NOMO-1 treated with DMSO at 0.1 percent for 48 hours (cell line): ENCODE results near the gene SORBS1.

Experiments
- DNase-seq: peaks from one replicate; lab custom pipeline; 2025; ENCODE audit not compliant: unreplicated experiment; lab: John Stamatoyannopoulos, UW

Gene SORBS1

DNA sequence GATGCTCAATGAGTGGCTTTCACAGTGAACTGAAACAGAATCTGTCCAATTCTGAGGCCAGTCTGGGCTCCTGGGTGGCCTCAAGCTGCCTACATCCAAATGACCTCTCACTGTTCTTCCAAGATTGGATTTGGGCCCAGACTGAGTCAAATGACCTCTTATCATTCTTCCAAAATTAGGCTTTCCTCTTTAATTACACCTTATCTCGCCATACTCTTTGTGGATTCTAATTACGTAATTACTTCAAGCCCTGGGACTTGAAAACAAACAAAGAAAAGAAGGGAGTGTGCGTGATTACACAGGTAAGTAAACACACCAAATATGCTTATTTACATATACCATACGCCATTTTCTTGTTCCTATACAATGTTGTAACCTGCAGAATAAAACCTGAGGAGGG lies 18.8 kb downstream of the SORBS1 start:
- no peak for DNase-seq

DNA sequence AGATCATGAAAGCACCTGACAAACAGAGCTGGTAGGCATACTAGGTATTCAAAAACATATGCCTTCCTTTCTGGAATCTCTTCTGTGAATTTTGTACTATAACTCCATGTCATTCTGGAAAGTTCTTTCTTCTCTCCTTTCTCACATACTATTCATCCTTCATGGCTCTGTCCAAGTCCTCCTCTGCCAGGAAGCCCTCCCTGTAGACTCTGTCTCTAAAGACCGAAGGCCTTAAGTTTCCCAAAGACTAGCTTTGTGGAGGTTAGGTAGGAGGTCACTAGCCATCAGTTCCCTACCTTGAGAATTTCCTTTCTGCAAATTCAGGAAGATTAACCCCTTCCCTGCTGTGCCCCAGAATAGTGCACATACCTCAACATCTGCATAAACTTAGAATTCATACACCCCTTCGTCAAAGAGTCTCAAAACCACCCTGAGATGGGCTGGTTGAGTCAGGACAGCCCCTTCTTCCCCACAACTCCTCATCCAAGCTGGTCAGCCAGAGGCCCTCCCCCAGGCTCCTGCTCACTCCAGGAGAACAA lies 20.6 kb downstream of the SORBS1 start:
- no peak for DNase-seq

DNA sequence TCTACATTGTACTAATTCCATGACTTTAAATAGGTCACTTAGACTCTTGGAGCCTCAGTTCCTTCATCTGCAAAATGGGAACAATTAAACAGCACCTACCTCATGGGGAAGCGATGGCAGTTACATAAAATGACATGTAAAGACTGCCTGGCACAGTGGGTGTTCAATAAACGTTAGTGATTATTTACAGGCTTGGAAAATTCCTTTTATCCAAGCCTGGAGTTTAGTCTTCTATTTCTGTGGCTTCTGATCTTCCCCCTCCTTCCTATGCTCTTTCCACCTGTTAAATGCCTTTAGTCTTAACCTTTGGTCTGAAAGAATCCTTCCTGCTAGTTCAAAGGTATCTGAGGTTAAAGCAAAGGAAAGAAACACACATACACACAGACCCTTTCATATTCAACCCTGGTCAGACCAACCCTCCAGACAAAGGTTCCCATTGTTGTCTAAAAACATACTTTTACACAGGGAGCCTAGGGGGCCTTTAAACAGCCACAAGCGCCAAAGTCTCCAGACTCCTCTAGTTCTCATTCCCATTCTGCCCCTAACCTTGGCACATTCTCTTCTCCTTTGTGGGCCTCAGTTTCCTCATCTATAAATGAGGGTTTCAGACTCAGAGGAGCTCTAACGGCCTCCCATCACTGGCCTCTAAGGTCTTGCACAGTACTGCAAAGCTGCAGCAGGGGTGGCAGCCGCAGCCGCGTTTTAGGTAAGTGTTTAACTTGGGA lies 21.4 kb downstream of the SORBS1 start:
- no peak for DNase-seq

DNA sequence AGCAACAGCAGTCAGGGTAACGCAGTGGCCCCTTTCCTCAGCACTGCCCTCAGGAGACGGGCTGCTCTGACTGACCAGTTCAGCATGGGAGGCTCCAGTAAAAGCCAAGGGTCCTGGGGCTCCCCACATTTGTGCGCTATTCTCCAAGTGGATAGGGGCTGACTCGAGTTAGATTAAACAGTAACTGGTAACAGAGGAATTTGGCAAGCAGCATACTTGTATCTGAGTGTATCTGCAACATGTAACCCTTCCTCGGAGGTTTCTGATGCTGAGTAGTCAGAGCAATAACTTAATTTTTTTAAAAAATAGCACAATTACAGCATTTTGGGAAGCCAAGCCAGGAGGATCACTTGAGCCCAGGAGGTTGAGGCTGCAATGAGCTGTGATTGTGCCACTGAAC lies 22.8 kb downstream of the SORBS1 start:
- DNase-seq: no peak

DNA sequence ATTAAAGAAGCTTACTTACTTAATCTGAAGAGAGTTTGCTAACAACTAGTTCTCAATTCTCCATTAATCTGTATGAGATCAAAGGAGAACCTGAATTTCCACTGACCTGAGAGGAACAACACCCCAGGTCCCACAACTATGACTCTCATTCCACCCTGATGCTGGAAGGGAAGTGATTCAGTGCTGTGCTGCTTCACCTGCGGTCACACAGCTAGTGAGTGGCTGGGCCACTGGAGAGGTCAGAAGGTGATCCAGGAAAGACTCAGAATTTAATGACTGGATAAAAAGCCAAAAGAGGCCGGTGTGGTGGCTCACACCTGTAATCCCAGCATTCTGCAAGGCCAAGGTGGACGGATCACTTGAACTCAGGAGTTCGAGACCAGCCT lies 23.6 kb downstream of the SORBS1 start:
- no peak for DNase-seq

DNA sequence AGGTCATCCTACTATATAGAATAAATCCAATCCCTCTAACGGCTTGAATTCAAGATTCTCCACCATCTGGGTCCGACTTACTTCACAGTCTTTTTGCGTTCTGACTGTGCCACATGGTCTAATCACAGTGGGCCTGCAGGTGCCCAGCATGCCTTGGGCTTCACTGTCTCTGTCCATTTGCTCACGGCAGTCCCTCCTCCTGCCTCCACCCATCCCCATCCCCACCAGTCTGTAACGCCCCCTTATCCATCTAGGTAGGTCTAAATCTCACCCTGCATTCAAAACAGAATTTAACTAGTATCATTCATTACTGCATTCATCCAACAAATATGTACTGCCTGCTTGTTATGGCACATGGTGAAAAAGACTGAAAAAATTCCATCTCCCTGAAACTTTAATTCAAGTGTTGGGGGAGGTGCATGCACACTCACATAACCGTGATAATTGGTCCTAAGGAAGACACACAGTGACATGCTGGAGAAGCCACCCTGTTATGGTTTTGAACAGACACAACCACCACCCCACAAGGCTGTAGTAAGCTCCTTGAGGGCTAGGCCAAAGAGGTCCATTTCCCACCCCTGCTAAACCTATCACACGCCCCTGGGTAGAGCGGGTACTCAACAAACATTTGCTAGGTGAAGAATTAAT lies 24.2 kb downstream of the SORBS1 start:
- no peak for DNase-seq

DNA sequence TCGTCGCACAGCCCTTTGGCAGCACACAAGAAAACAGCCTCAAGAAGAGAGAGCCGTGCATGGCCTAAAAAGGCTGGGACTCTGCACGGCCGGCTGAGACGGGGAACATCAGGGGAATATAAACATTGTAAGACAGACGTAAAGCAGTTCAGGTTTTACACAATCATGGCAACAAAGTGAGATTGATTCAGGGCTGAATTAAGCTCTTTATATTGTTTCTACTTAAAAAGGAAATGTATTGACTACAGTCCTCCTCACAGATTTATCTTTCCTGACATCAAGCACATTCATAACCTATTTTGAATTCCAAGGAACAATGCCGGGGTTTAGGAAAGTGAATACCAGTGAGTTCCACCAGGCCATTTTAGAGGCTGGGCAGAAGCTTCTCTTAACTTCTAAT lies 25.2 kb downstream of the SORBS1 start:
- DNase-seq: no peak

DNA sequence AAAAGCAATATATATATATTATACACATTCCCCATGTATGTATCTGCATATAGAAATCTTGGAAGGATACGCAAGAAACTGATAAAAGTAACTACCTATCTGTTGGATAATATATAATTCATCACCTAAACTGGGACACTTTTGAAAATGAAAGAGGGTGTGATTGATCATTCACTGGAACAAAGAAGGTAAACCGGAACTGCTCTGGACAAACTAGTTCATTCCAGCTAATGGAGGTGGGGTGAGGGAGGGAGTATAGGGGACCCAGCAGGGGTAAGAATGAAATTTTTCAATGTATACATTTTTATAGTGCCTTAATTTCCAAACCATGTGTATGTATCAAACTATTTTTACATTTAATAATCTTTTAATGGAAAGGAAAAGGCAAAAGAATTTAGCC lies 25.6 kb downstream of the SORBS1 start:
- DNase-seq: no peak

DNA sequence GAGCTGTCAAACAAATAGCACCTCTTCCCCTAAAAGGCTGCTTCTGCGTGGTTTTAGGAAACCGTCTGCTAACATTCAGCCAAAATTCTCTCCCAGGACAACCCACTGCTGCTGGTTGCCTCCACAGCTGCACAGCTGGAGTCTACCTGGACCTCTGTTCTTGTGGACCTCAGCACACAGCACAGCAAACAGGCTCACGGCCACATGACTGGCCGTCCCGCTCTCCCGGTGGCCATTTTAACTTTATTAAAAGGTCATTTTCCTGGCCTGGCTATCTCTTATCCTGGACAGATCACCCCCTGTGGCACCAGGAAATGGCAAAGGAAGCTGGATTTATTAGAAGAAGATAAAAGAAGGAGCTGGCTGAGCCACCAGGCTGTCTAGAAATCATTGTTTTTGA lies 27.6 kb downstream of the SORBS1 start:
- DNase-seq: no peak

DNA sequence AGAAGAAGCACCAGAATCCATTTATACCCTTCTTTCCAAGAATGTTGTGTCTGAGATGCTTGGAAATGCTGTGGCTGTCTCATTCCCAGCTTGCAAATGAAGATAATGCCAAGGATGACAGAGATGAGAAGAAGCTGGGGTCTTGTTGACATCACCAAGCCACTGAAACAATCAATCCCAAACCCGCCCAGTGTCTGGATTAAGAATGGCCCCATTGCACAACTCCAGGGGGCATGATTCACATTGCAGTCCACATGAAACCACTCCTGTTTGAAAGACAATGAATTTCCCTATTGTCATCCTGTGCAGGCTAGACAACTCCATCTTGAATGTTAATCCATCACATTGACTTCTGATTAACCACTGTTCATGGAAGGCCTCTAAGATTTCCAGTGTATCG lies 28.6 kb downstream of the SORBS1 start:
- no peak for DNase-seq

DNA sequence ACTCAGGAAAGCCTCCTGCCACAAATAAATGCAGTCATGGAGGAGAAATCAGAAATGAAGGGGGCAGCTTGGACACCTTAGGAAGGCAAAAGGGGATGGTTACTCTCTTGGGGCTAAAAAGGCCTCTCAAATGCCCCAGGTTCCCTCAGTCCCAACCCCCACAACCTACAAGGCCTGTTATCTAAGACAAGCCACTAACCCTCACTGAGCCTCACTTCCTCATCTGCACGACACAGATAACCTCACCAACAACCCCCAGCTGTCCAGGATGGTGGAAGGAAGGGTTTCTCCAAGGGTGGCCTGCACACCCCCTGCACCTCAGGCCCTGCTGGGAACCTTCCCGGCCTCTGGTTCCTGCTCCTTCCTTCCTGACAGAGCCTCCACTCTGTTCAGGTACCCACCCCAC lies 29.2 kb downstream of the SORBS1 start:
- peak; percentile 12 for DNase-seq

DNA sequence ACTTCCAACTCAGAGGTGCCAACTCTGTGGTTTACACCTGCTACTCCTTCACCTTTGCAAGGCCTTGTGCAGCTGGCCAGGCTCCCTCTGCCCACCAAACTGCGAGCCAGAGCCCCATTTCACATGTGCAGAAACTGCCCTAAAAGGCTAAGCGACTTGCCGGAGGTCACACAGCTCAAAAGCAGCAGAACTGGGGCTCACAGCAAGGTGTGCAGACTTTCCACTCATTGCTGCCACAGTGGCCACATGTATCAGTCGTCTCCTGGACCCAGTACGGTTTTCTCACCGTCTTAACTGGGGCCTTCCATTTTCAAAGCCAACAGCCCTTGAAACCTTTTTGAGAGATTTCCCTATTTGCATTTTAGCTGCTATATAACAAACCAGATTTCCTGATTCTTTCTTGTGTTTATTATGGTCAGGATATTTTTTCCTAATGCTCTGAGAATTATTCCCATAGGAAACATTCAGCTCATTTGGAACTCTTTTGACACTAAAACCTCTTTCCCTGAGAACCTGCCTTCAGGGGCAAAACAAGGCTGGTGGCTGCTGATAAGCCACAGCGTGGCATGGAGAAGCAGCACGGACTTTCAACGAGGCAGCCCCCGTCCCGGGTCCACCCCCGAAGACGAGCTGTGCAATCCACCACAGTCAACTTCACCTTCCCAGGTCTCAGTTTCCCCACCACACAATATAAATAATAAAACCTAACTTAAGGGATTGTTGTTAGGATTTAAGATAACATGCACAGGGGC lies 29.9 kb downstream of the SORBS1 start:
- DNase-seq: no peak

DNA sequence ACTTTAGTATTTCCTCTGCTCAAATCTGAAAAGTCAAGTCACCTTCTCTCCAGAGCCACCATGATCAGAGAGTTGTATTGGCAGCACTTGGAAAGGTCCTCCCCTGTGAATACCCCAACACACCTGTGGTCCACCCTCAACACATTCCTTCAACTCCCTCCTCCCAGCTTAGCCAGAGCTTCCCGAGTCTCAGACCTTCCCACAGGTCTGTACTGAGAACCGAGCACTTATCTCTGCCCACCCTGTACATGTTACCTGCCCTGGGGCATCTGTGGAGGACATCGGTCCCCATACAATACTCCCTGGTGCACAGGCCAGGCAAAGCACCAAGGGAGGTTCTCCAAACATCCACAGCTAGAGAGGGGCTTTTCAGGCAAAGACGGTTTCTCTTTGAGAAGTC lies 30.6 kb downstream of the SORBS1 start:
- DNase-seq: no peak

DNA sequence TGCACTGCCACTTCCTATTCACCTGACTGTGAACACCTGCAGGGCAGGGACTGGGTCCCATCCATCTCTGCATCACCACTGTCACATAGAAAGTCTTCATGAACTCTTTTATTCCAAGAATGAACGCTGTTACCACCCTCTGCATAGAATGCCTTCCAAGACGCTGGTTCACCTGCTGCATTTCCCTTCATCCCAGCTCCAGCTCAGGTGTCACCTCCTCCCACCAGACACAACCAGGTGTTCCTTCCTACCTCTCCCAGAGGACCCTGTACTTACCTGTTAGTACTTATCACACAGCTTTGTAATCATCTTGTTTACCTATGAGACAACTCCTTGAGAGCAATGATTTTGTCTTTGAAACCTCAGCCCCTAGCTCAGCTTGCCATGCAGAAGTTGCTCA lies 31.1 kb downstream of the SORBS1 start:
- no peak for DNase-seq

DNA sequence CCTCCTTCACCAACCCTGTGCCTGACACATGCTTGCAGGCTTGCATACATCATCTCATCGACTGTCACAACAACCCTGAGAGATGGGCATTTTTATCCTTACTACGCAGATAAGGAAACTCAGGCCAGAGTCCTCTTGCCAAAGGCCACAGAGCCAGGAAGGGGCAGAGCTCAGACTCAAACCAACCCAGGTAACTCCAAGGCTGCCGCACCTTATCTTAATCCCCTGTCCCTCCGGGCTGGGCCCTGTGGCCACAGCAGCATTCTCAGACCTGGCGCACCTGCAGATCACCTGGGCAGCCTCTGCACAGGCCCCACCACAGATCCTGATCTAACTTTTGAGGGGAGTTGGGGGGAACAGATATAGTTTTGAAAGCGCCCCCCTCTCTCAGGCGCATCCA lies 35.1 kb downstream of the SORBS1 start:
- DNase-seq: no peak

DNA sequence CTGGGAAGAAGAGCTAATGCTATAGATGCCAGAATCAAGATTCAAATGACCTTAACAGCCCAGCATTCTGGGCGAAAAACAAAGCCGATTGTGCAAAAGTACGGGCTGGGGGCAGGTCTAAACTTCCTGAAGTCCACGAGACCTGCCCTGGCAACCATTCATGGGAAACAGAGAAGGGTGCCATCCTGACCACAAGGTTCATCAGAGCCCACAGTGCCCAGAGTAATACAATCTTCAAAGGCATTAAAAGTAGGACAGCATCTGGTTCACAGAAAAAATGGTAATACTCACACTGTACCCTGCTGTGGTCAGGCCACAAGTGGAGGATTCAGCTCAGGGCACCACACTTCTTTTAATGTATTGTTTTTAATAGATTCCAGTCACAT lies 36.1 kb downstream of the SORBS1 start:
- DNase-seq: no peak

DNA sequence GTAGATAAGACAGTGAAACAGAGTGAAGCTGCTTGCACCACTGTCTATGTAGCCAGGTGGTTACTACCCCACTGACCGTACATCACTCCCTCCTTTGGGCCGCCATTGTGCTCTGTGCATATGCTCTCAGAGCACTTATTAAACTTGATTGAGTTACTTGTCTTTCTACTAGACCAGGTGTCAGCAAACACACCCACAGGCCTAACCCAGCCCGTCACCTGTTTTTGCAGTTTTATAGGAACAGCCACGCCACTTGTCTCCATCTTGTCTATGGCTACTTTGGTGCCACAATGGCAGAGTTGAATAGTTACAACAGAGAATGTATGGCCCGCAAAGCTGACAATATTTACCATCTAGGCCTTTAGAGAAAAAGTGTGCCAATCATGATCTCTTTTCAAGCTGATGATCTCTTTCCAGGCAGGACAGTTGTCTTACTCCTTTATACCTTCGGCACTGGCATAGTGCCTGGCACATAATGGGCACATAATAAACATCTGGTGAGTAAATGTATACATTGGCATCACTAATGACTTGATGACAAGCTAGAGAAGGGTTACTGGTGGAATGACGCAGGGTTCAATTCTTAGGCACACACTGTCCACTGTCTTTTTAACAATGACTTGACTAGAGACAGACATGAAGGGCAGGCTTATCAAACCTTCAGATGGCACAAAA lies 36.7 kb downstream of the SORBS1 start:
- DNase-seq: no peak

DNA sequence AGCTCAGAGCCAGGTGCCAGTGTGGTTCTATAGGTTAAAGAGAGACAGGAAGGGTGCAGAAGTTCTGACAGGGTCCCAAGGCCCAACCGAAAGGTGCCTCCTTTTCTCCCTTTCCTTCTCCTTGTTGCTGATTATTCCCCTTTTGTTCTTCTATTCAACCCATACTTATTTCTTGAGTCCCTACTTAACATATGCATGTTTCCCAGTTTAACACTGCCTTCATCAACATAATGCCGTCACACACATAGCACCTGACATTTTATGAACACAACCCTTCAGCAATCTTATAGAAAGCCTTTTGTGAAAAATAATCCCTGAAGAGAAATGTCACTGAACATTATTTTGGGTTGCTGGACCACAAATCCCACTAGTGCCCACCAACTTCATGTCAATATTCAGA lies 39.1 kb downstream of the SORBS1 start:
- no peak for DNase-seq

DNA sequence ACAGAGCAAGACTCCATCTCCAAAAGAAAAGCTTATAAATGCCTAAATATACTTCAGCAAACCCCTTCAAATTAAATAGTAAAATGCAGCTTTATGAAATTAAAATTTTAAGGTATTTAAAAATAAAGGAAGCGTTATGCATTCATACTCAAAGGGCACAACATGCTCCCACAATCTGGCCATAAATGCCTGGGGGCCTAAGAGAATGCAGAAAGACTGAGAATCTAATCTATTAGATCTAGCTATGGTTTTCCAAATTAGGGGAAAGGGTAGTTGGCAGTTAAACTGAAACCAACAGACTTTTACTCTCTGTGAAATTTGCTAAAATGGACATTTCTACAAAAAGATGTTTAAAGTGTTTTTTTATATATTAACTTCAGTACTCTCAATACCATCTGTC lies 40.6 kb downstream of the SORBS1 start:
- DNase-seq: no peak

DNA sequence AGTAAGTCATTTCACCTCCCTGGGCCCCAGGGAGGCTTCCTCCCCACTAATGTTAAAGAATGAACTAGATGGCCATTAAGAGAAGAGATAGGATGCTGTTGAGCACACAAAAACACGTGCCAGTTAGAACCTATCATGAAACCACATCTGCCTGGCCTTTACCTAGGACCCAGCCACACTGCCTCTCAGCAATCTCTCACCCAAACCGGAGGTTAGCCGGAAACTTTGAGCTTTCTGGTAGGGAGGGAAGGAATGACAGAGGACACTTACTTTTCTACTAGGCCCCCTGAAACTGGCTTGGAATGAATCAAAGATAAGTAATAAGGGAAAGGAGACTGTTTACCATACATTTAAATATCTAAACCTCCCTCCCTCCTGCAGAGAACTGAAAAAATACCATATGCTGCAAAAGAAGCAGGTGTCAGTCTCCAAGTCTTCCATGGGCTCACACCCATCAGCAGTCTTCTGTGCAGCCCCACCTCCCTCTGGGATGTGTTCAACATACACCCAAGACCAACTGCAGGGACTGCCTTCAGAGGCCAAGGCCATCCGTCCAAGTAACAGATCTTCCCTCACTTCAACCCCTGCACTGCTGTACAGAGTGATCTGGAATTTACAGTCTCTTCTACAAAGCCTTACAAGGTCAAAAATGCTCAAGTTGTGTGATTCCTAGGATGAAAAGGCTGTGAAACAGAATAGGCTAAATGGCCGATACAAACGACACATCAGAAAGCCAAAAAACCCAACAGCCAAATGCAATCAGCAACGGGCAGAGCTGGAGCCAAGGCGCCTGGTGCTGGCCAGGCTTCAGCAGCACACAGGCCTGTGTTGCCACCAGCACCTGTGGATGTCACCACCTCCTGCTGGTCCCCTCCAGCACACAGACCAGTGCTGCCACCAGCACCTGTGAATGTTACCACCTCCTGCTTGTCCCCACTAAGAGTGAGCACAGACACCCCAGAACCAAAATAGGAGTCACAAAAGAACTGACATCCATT lies 42.4 kb downstream of the SORBS1 start:
- no peak for DNase-seq
